ENCODE results near the gene AGAP1.

The AGAP1 gene

GRCh38 chr2:236160366-236161081 is 666.7 kb downstream of the AGAP1 start:
- DNase-seq, result no peak

GRCh38 chr2:236161082-236161462 is 667.2 kb downstream of the AGAP1 start:
- no peak for DNase-seq

- DNase-seq, result no peak
Measured at GRCh38 chr2:236161531-236161930, 667.7 kb downstream of the AGAP1 start.

GRCh38 chr2:236162031-236162845 is 668.4 kb downstream of the AGAP1 start:
- no peak for DNase-seq

GRCh38 chr2:236162882-236163470 is 669.1 kb downstream of the AGAP1 start:
- DNase-seq, result no peak

GRCh38 chr2:236163471-236164200 is 669.8 kb downstream of the AGAP1 start:
- no peak for DNase-seq

- no peak for DNase-seq
Measured at GRCh38 chr2:236164201-236164924, 670.5 kb downstream of the AGAP1 start.

GRCh38 chr2:236164925-236165841 is 671.3 kb downstream of the AGAP1 start:
- DNase-seq, result no peak

GRCh38 chr2:236165842-236166795 is 672.3 kb downstream of the AGAP1 start:
- no peak for DNase-seq

- DNase-seq, result no peak
Measured at GRCh38 chr2:236166796-236167296, 673.0 kb downstream of the AGAP1 start.

GRCh38 chr2:236167297-236168109 is 673.7 kb downstream of the AGAP1 start:
- no peak for DNase-seq

- DNase-seq, result no peak
Measured at GRCh38 chr2:236168110-236169080, 674.6 kb downstream of the AGAP1 start, which contains the start of gene GBX2. TSS of gene GBX2 (minus strand) at chr2:236168386. CDS start at chr2:236167971, 415 bp downstream.

GRCh38 chr2:236169151-236169721 is 675.4 kb downstream of the AGAP1 start:
- DNase-seq, result no peak

GRCh38 chr2:236169741-236170589 is 676.1 kb downstream of the AGAP1 start:
- no peak for DNase-seq

- DNase-seq, result no peak
Measured at GRCh38 chr2:236170590-236171165, 676.8 kb downstream of the AGAP1 start.

- DNase-seq, result no peak
Measured at GRCh38 chr2:236171181-236171679, 677.4 kb downstream of the AGAP1 start.

All from CD4-positive, alpha-beta T cell treated with Interleukin-10 for 1 hour (primary cell).